A549 (cell line): ENCODE results near the gene PMPCB. TPM values are rescaled to one million over a fixed set of nuclear protein-coding genes. Genes with fewer than 3 reads are reported as not detected.

ENCODE experiments used
- ATAC-seq, 2 experiments: fragments of 200-7000 bp in 1 of 2; fragments of >200 bp in 1 of 2; cut with Nextera tagmentation in 1 of 2; cut with Tn5 transposase in 1 of 2; 3 replicates each; pipeline versions ENCODE4 v1.8.0 to v1.9.1; 2018 to 2020; ENCODE audit warnings: mild to moderate bottlenecking in 1 of 2, moderate library complexity in 1 of 2
- CTCF ChIA-PET: fragments of 300-600 bp; sonication (Branson Sonifier 250); formaldehyde crosslinking; extraction: SDS; loops from one replicate; lab custom pipeline; 2021; ENCODE audit warnings: antibody characterized with exemption, inconsistent platforms; lab: Yijun Ruan, JAX
- POLR2A ChIA-PET: fragments of 350-600 bp; formaldehyde crosslinking; extraction: SDS; loops from one replicate; lab custom pipeline; 2021; ENCODE audit warnings: antibody characterized with exemption, inconsistent platforms; lab: Yijun Ruan, JAX
- DNase-seq, 2 experiments: peaks; one replicate each; pipeline versions ENCODE4 v3.0.0 to v3.0.0-alpha.2; 2011 to 2016; ENCODE audit warnings: low read depth in 1 of 2, low spot score in 1 of 2
- FAIRE-seq: peaks from 2 replicates; lab custom pipeline; 2011; peaks lifted over from hg19 to GRCh38; lab: Jason Lieb, UNC
- H3K27ac ChIP-seq, 2 experiments: fragments of >200 bp; sonication (Bioruptor Twin); formaldehyde crosslinking; 3 replicates each; pipeline ENCODE4 v1.5.1; 2016 to 2017
- H3K4me1 ChIP-seq: fragments of >200 bp; sonication (Bioruptor Twin); formaldehyde crosslinking; 3 replicates; pipeline ENCODE4 v1.6.1; 2016
- H3K4me2 ChIP-seq: fragments of >200 bp; sonication (Bioruptor Twin); formaldehyde crosslinking; 3 replicates; pipeline ENCODE4 v1.6.1; 2016
- H3K4me3 ChIP-seq: fragments of >200 bp; sonication (Bioruptor Twin); formaldehyde crosslinking; 3 replicates; pipeline ENCODE4 v1.5.1; 2016
- H3K9me3 ChIP-seq: fragments of >200 bp; sonication (Bioruptor Twin); formaldehyde crosslinking; 3 replicates; pipeline ENCODE4 v1.6.1; 2016
- CHD4 ChIP-seq: fragments of 200-600 bp; sonication (generic); IDR thresholded peaks from 2 replicates; pipeline ENCODE4 v1.6.1; 2016; ENCODE audit warnings: antibody characterized with exemption, mild to moderate bottlenecking, borderline replicate concordance
- CTCF ChIP-seq: fragments of >200 bp; sonication (Bioruptor Twin); formaldehyde crosslinking; IDR thresholded peaks from 3 replicates; pipeline ENCODE4 v1.5.1; 2016
- E2F6 ChIP-seq: IDR thresholded peaks from 2 replicates; pipeline ENCODE4 v1.6.1; 2012; ENCODE audit warnings: low read depth, borderline replicate concordance
- FOSB ChIP-seq: fragments of 250-450 bp; sonication (Bioruptor Pico); IDR thresholded peaks from 2 replicates; pipeline ENCODE4 v1.5.0; 2020; ENCODE audit warnings: mild to moderate bottlenecking, moderate library complexity
- HES2 ChIP-seq: fragments of >200 bp; sonication (Bioruptor Twin); formaldehyde crosslinking; IDR thresholded peaks from 2 replicates; pipeline ENCODE4 v1.6.1; 2016
- HEYL ChIP-seq: fragments of 250-450 bp; sonication (Bioruptor Pico); IDR thresholded peaks from 2 replicates; pipeline ENCODE4 v1.8.0; 2021; ENCODE audit warnings: mild to moderate bottlenecking, moderate library complexity
- HOXA7 ChIP-seq: fragments of 250-450 bp; sonication (Bioruptor Pico); IDR thresholded peaks from 2 replicates; pipeline ENCODE4 v1.5.0; 2020; ENCODE audit warnings: mild to moderate bottlenecking, moderate library complexity
- HOXB5 ChIP-seq: fragments of 250-450 bp; sonication (Bioruptor Pico); IDR thresholded peaks from 2 replicates; pipeline ENCODE4 v1.5.0; 2020; ENCODE audit warnings: mild to moderate bottlenecking, moderate library complexity
- JUN ChIP-seq, 2 experiments: fragments of >200 bp; sonication (Bioruptor Twin); formaldehyde crosslinking; IDR thresholded peaks; 2 replicates in 1 of 2; 3 replicates in 1 of 2; pipeline ENCODE4 v1.6.1; 2016 to 2017
- MAZ ChIP-seq: fragments of 150-350 bp; IDR thresholded peaks from 2 replicates; pipeline ENCODE4 v1.6.1; 2014; ENCODE audit warnings: antibody characterized with exemption, low read depth, low read length, borderline replicate concordance
- NFE2L2 ChIP-seq: fragments of 150-350 bp; conservative IDR thresholded peaks from 2 replicates; pipeline ENCODE4 v1.6.1; 2014; ENCODE audit warnings: low read length
- NPAS2 ChIP-seq: fragments of 250-450 bp; sonication (Bioruptor Pico); IDR thresholded peaks from 2 replicates; pipeline ENCODE4 v1.8.0; 2022; ENCODE audit warnings: mild to moderate bottlenecking, moderate library complexity, borderline replicate concordance
- POLR2AphosphoS2 ChIP-seq: conservative IDR thresholded peaks from 2 replicates; pipeline ENCODE4 v1.6.1; 2012; ENCODE audit warnings: low read length, improper control_type of control experiment, inconsistent platforms
- WGBS: methylation state at CpG from one replicate; pipeline ENCODE4 v1.1.6; 2017; ENCODE audit errors: missing lambda C conversion rate; 5-methylcytosine and 5-hydroxymethylcytosine counted together
- polyA plus RNA-seq, 4 experiments: library from polyadenylated mRNA; depleted of rRNA in 3 of 4; stranded (reverse); fragments of >200 nt; fragmentation: RNase III in 1 of 4; extraction: RNeasy Plus Mini Kit Qiagen cat#74134 plus additional on column Dnase treatment in 1 of 4; gene quantifications; 2 replicates in 3 of 4; 3 replicates in 1 of 4; pipeline ENCODE4 v1.2.3, GENCODE V29; 2011 to 2017
- small RNA-seq, 6 experiments: library from RNA; depleted of rRNA; stranded (forward); fragments of <200 nt; gene quantifications; one replicate each; pipeline ENCODE3, GENCODE V24; 2012
- TF ChIP-seq, protein P1 (sequence below): IDR thresholded peaks from 2 replicates; pipeline ENCODE4 v1.6.1; 2012
- TF ChIP-seq, protein P2 (sequence below): fragments of 250-450 bp; sonication (Bioruptor Pico); IDR thresholded peaks from 2 replicates; pipeline ENCODE4 v1.5.0; 2020; ENCODE audit warnings: low read depth, mild to moderate bottlenecking, moderate library complexity
- TF ChIP-seq, protein P3 (sequence below): fragments of 200-600 bp; sonication (generic); IDR thresholded peaks from 2 replicates; pipeline ENCODE4 v1.6.1; 2016; ENCODE audit warnings: antibody characterized with exemption, mild to moderate bottlenecking, moderate library complexity

The PMPCB gene
- polyA plus RNA-seq, 2 of the 4 experiments (the other 2 are of a cell fraction) = 75.8 to 99.3 TPM

- ATAC-seq (no peak), DNase-seq (no peak), FAIRE-seq (no peak)
- ChIA-PET CTCF (no interaction called here), POLR2A (no interaction called here)
- H3K27ac ChIP-seq = no peak overlapping the region
- WGBS = 48% methylated on average over 1 of the region's 1 CpG
- H3K9me3 ChIP-seq = no peaks in the 10 kb centered on the region
- no peak overlapping the region for H3K4me3 ChIP-seq
- TF ChIP-seq, protein P1, sequence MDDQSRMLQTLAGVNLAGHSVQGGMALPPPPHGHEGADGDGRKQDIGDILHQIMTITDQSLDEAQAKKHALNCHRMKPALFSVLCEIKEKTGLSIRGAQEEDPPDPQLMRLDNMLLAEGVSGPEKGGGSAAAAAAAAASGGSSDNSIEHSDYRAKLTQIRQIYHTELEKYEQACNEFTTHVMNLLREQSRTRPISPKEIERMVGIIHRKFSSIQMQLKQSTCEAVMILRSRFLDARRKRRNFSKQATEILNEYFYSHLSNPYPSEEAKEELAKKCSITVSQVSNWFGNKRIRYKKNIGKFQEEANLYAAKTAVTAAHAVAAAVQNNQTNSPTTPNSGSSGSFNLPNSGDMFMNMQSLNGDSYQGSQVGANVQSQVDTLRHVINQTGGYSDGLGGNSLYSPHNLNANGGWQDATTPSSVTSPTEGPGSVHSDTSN = no peak
- TF ChIP-seq NPAS2 (CRISPR knock-in tag) (no peak), MAZ (no peak), HOXA7 (CRISPR knock-in tag) (no peak), HEYL (no peak), POLR2AphosphoS2 (no peak), E2F6 (no peak), HES2 (no peak), FOSB (CRISPR knock-in tag) (no peak), NFE2L2 (no peak), JUN (IDR thresholded peaks at IDR 0.05) (no peak), HOXB5 (CRISPR knock-in tag) (no peak), CTCF (no peak), CHD4 (no peak)
- TF ChIP-seq, protein P2, sequence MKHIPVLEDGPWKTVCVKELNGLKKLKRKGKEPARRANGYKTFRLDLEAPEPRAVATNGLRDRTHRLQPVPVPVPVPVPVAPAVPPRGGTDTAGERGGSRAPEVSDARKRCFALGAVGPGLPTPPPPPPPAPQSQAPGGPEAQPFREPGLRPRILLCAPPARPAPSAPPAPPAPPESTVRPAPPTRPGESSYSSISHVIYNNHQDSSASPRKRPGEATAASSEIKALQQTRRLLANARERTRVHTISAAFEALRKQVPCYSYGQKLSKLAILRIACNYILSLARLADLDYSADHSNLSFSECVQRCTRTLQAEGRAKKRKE (CRISPR knock-in tag) = no peak
- TF ChIP-seq, protein P3, sequence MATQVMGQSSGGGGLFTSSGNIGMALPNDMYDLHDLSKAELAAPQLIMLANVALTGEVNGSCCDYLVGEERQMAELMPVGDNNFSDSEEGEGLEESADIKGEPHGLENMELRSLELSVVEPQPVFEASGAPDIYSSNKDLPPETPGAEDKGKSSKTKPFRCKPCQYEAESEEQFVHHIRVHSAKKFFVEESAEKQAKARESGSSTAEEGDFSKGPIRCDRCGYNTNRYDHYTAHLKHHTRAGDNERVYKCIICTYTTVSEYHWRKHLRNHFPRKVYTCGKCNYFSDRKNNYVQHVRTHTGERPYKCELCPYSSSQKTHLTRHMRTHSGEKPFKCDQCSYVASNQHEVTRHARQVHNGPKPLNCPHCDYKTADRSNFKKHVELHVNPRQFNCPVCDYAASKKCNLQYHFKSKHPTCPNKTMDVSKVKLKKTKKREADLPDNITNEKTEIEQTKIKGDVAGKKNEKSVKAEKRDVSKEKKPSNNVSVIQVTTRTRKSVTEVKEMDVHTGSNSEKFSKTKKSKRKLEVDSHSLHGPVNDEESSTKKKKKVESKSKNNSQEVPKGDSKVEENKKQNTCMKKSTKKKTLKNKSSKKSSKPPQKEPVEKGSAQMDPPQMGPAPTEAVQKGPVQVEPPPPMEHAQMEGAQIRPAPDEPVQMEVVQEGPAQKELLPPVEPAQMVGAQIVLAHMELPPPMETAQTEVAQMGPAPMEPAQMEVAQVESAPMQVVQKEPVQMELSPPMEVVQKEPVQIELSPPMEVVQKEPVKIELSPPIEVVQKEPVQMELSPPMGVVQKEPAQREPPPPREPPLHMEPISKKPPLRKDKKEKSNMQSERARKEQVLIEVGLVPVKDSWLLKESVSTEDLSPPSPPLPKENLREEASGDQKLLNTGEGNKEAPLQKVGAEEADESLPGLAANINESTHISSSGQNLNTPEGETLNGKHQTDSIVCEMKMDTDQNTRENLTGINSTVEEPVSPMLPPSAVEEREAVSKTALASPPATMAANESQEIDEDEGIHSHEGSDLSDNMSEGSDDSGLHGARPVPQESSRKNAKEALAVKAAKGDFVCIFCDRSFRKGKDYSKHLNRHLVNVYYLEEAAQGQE = no peak
- H3K4me2 ChIP-seq = peak overlapping the region; percentile 82; the same call in 2 of the 3 replicates
- H3K4me1 ChIP-seq = peaks cover 17% of the 10 kb centered on the region; the same call in 2 of the 3 replicates
Observed at GRCh38 chr7:103349805-103350204, 52.6 kb downstream of the PMPCB start.

Small RNA genes lying within 50 kb of the gene (small RNA-seq; reads per million reads assigned to genes)
- 0 to 0.16 (median 0) reads per million in 6 experiments for gene RPS29P16

Other genes starting within 250 kb of the PMPCB start
- gene FBXL13, start 222.6 kb upstream of the PMPCB start, polyA plus RNA-seq (2011; rRNA removed) = 0.70 and 0.78 TPM in 2 replicates
- 0.45 to 0.62 TPM (median 0.49 TPM) in 3 replicates for gene FBXL13, start 222.6 kb upstream of the PMPCB start, polyA plus RNA-seq (2017; fragmentation: RNase III; extraction: RNeasy Plus Mini Kit Qiagen cat#74134 plus additional on column Dnase treatment)
- gene ARMC10, start 222.3 kb upstream of the PMPCB start, polyA plus RNA-seq (2011; rRNA removed) = 61.9 and 63.2 TPM in 2 replicates
- 35.2 to 39.8 TPM (median 36.6 TPM) in 3 replicates for gene ARMC10, start 222.3 kb upstream of the PMPCB start, polyA plus RNA-seq (2017; fragmentation: RNase III; extraction: RNeasy Plus Mini Kit Qiagen cat#74134 plus additional on column Dnase treatment)
- 12.0 and 12.1 TPM in 2 replicates for gene NAPEPLD, start 148.3 kb upstream of the PMPCB start, polyA plus RNA-seq (2011; rRNA removed)
- 8.2 to 10.1 TPM (median 8.2 TPM) in 3 replicates for gene NAPEPLD, start 148.3 kb upstream of the PMPCB start, polyA plus RNA-seq (2017; fragmentation: RNase III; extraction: RNeasy Plus Mini Kit Qiagen cat#74134 plus additional on column Dnase treatment)
- 36.8 and 63.3 TPM in 2 replicates for gene DNAJC2, start 47.3 kb downstream of the PMPCB start, polyA plus RNA-seq (2011; rRNA removed)
- 46.5 to 55.8 TPM (median 48.8 TPM) in 3 replicates for gene DNAJC2, start 47.3 kb downstream of the PMPCB start, polyA plus RNA-seq (2017; fragmentation: RNase III; extraction: RNeasy Plus Mini Kit Qiagen cat#74134 plus additional on column Dnase treatment)
- gene PSMC2, start 50.2 kb downstream of the PMPCB start, polyA plus RNA-seq (2011; rRNA removed) = 211 and 287 TPM in 2 replicates
- 246 to 259 TPM (median 252 TPM) in 3 replicates for gene PSMC2, start 50.2 kb downstream of the PMPCB start, polyA plus RNA-seq (2017; fragmentation: RNase III; extraction: RNeasy Plus Mini Kit Qiagen cat#74134 plus additional on column Dnase treatment)
- gene SLC26A5, start 148.8 kb downstream of the PMPCB start, polyA plus RNA-seq (2011; rRNA removed) = not detected in 2 replicates
- not detected in 3 replicates for gene SLC26A5, start 148.8 kb downstream of the PMPCB start, polyA plus RNA-seq (2017; fragmentation: RNase III; extraction: RNeasy Plus Mini Kit Qiagen cat#74134 plus additional on column Dnase treatment)